GM21619 (cell line): ENCODE data around the gene SHISAL2B.
"Not testable (repeated sequence)": the region's sequence is repeated elsewhere in the genome, so short reads cannot be mapped to it uniquely, and the experiment has no call there.

Experiments used
- ATAC-seq: cut with Tn5 transposase; IDR thresholded peaks from one replicate; pipeline ENCODE4 v1.9.1; 2021; ENCODE audit not compliant: unreplicated experiment

SHISAL2B gene

DNA sequence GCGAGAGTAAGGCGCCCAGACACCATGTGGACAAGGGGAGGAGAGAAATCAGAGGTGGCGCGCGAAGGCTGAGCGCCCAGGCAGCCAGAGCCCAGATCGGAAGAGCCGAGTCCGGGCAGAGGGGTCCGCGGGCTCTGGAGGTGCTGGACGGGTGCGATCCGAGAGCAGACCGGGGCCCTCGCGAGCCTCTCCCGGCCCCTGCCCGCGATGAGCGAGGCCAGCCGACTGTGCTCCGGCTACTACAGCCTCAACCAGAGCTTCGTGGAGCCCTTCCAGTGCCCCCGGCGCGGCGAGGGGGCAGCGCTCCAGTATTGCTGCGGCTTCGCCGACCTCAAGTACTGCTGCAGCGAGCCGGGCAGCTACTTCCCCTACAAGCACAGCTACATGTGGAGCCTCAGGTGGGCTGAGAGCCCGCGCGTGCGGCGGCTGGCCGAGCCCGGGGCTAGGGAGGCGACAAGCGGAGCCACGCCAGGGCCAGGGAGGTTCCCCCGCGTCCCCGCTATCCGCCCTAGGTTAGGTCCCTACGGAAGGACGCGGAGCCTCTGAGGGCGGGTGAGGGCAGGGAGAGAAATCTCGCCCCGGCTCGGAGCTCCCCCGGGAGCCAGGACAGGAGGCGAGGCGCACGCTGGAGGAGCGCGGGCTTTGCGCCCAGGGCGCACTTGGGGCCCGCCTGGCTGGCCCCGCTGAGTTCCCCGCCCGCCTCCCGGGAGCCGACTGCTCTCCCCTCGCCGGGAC, at the start of gene SHISAL2B:
SHISAL2B (plus strand) TSS at position 87 of the 735 bp plus-strand sequence; CDS start at position 208, 121 bp downstream.
- ATAC-seq: no peak

DNA sequence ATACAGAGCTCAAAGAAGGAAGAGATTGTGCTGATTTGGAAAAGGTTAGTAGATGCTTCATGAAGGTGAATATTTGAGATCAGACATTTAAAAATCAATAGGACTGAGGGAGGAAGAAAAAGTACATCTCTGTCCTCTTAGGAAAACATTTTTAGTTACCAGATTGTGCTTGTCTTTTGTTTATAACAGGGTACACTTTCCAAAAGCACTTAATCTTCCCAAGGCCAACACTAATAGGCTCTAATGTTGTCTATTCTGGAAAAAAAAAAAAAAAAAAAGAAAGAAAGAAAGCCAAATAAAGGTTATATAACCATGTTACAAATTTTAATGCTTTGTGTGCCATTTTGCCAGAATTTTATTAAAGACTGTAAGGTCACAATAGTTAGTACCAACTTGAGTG, 45.5 kb upstream of the SHISAL2B start:
- ATAC-seq: no peak

DNA sequence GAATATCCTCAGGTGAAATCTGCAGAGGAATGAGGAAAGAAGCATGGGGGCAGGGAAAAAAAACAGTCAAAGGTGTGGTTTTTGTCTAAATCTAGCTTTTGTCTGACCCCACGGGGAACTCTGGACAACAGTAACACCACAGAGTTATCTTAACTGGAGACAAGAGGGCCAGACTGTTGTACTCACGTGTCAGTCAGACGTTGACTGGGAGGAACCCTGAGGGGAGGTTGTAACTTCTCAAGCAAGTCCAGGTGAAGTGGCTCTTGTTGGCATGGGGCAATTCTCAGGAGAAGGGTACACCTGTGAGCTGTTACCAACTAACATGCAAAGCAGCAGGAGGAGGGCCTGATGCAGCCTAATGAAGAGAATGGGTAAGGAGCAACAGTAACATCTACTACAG, 44.1 kb upstream of the SHISAL2B start:
- ATAC-seq: no peak

DNA sequence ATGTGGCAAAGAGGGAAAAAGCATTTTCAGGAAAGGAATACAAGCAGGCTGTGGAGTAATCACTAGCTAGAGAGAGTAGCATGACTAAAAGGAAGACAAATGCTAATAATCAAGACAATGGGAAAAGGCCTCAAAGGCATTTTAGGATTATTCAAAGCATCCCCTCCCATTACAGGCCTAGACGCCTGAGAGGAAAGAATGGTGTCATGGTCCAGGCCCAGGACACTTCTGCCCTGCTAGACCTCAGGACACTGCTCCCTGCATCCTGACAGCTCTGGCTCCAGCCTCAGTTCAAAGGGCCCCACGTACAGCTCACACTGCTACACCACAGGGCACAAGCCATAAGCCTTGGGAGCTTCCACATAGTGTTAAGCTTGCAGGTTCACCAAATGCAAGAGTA, 40.8 kb upstream of the SHISAL2B start:
- ATAC-seq: no peak

DNA sequence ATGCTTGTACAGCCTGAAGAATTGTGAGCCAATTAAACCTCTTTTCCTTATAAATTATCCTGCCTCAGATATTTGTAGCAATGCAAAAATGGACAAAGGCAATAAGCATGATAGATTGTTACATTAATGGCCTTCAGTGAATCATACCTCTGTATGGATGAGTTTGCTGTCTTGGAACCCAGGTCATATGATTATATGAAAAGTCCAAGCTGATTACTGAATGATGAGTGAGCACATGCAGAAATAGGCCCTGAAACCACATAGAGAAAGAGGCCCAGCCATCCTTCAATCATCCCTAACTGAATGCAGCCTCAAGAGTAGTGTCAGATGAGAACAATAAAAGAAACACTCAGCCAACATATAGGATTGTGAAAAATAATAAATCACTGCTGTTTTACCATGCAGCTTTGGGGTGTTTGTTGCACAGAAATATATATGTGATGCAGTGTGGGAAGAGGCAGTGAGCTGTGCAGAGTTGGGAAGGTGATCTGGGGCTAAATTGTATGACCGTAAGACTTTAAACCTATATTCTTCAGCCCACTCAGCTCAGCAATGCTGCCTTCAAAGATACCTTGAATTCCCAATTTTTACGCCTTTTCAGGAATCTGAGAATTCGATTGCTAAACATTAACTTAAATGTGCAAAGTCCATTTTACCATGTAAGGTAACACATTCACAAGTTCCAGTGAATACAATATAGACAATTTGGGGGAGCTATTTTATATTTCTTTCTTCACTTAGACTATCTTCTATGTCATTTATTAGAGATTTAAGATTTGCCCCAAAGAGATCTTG, 36.3 kb upstream of the SHISAL2B start:
- ATAC-seq: no peak

DNA sequence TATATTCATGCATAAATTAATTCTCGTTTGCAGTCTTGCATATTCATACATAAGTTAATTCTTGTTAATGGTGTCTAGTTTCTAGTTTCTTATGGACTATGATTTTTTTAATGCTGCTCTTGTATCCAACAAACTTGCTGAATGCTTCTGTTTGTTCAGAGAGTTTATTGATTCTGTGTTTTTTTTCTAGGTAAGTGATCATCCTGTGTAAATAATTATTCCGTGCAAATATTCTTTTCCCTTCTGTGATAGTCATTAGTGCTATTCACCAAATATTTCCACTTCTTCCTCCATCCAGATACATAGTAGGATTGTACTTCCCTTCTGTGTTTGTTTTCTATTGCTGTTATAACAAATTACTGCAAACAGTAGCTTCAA, 35.8 kb upstream of the SHISAL2B start:
- ATAC-seq: no peak

DNA sequence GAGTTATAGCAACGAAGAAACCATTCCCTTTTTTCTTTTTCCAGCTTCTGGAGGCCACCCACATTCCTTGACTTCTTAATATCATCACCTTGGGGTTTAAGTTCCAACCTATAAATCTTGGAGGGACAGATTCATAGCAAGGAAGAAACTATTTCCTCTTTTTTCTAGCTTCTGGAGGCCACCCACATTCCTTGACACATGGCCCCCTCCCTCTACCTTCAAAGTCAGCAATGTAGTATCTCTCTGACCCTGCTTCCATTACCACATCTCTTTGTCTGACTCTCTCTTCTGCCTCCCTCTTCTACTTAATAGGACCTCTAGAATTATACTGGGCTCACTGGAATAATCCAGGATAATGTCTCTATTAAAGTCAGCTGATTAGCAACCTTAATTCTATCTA, 34.7 kb upstream of the SHISAL2B start:
- ATAC-seq: no peak

DNA sequence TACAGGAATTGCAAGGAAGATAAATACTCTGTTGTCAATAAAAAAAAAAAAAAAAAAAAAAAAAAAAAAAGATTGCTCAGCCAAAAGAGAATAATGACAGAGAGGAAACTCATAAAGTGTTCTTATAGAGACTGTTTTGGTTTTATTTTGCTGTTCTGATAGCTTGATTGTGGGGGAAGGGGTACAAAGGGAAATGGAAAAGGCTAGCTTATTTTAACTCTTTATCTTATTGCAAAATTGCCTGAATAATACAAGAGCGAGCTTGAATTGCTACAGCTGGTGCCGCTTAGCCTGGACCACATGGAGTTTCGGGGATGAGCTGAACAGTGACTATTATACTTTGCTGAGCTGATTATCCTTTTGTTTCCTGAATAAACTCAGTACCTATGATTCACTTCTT, 31.0 kb upstream of the SHISAL2B start:
- ATAC-seq: no peak

DNA sequence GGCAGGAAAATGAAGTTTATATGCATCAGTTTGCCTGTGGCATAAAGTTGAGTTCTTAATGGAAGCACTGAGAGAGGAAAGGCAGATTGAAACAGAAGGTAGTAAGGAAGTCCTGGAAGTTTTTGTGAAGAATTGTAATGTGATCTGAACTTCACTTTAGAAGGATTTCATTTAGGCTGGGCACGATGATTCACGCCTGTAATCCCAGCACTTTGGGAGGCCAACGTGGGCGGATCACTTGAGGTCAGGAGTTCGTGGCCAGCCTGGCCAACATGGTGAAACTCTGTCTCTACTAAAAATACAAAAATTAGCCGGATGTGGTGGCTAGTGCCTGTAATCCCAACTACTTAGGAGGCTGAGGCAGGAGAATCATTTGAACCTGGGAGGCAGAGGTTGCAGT, 27.1 kb upstream of the SHISAL2B start:
- ATAC-seq: not testable (repeated sequence)

DNA sequence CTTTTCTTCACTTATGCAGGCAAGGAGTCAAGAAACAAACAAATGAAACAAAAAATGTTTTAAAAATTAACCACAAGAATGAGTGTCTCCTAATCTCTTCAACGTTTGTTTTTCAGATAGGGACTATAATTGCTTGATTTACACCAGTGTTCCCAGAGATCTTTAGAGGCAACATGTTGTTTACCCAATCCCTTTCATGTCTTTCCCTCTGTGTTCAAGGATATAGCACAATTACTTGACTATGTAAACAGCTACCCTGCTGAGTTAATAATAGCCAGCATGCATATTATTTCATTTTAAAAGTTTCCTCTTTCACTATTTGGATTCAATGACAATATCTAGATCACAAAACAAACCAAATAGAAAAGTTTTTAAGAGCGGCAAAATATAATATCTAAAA, 25.1 kb upstream of the SHISAL2B start:
- no peak for ATAC-seq

DNA sequence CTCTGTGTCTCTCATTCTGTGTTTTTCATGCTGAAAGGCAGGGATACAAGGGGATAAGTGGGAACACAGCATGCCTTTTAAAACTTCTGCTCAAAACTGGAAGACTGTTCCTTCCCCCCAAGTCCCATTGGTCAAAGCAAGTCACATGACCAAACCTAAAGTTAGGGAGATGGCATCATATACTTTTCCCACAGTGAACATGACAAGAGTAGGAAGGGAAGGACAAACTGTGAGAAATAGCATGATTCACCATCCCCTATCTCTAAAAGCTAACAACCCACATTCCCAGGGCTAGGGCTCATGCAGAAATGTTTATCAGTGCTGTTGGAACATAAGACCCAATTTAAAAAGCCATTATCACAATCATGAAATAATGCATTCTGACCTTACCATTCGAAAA, 24.2 kb upstream of the SHISAL2B start:
- ATAC-seq: no peak

DNA sequence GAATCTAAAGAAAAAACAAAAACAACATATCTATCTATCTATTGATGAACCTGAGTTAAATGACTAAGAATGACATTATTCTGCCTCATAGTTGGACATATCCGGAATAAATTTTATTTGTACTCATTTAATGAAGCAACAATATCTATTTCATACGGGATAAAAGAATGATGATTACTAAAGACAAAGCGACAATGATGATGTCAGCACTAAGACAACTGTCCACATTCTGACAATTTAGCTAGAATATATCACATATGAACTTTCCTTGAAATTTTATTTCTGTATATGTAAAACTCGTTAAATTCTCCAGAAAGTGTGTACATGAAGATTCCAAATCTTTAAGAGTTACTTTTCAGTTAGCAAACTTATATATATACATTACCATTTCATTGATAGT, 23.2 kb upstream of the SHISAL2B start:
- no peak for ATAC-seq

DNA sequence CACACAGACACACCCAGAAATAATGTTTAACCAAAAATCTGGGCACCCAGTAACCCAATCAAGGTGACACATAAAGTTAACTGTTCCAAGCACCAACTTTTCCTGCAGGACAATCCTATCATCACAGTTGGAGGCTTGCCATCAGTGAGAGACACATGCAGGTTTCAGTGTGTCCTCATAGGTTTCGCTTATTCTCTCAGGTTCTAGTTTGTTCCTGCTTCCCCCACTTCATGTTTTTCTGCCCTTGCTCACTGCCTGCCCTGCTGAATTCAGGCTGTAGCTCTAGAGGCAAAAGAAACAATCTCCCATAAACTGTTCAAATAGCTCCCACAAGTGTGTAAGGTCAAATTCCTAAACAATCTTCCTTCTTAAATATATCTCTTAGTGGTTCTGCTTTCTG, 20.0 kb upstream of the SHISAL2B start:
- no peak for ATAC-seq

DNA sequence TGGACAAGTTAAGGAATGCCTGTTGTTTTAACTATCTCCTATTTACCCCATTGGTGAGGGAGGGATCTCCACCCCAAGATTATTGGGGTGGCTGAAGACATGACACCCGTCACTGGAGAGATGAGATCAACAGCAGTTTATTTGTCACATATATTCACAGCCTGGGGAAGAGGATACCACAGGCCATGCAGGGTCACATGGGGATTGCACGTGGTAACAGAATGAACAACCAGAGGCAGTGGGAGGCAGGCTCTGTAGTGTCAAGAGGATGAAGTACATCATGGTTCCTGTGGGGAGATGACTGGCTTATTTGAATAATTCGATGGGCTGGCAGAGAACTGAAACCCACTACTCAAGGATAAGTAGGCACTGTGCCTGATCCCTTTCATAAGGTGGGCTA, 18.6 kb upstream of the SHISAL2B start:
- ATAC-seq: no peak

DNA sequence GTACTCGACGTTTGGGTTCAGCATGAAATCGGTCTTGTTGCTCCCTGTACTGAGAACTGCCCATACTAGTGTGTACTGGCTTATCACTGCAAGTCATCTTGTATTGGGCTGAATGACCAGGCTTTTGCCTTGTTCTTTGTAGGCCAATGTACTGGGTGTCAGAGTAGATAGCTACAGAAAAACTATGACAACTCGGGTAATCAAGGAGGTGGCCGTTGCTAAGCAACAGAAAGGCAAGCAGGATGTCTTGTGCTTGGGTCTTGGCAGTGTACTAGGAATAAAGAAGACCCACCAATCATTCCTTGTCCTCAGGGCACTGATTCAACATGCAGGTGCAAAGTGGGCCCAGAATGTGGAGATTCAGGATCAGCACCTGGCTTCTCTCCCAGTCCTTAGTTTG, 11.9 kb upstream of the SHISAL2B start:
- no peak for ATAC-seq

DNA sequence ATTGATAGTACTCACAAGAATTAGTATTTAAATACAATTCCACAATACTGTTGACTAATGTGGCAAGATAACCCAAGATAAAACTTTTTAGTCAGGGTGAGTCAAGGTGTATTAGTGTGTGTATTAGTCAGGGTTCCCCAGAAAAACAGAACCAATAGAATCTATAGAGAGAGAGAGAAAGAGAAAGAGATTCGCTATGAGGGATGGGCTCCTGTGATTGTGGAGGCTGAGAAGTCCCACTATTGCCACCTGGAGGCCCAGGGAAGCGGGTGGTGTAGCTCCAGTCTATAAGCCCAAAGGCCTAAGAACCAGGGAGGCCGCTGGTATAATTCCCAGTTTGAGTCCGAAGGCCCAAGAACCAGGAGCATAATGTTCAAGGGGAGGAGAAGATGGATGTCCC, 10.0 kb upstream of the SHISAL2B start:
- no peak for ATAC-seq

DNA sequence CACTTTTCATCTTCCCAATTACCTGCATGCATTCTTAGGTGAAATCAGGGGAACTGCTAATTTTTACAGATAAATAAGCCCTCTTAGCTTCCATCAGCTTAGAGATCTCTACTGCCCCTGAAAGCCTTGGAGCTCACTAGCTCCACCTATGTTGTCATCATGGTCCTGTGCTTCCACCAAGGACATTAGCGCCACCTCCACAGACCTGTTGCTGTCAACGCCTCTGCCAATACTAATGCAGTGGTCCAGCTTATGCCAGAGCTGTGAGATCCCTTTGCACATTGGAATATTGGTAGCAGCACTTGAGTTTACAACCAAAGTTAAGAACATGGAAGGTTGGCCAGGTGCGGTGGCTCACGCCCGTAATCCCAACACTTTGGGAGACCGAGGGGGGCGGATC, 7.7 kb upstream of the SHISAL2B start:
- ATAC-seq: no peak

DNA sequence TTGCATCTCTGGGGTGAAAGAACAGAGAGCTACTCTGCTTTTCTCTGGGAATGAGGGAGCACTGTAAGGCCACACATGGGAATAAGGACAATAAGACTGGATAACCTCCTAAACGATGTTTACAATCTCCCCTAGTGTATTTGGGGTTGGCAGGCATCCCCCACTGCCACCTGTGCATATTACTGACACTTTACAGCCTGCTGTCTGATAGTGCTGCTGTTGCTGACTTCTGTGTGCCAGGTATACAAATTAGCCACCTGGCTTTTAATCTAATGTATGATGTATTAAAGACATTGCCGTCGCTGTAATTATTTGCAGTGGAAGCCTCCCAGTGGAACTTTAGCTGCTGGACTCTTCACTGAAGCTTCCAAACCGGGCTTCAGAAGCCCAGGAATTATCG, 4.4 kb upstream of the SHISAL2B start:
- ATAC-seq: no peak

DNA sequence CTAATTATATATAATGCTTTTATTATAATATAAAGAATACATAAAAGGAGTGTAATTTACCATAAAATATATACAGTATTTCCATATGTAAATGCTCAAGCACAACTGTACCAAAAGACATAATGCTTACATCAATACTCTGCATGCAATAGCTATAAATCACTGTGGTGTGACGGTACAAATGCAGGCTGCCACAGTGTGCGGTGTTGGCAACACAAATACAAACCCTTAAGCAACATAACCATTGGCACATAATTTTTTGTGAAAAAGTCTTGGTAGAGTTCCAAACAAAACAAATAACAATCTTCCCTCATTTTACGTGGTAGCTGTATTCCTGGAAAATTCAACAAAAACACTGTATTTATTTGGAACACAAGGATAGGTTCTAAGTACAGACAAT, 1.9 kb upstream of the SHISAL2B start:
- ATAC-seq: no peak

DNA sequence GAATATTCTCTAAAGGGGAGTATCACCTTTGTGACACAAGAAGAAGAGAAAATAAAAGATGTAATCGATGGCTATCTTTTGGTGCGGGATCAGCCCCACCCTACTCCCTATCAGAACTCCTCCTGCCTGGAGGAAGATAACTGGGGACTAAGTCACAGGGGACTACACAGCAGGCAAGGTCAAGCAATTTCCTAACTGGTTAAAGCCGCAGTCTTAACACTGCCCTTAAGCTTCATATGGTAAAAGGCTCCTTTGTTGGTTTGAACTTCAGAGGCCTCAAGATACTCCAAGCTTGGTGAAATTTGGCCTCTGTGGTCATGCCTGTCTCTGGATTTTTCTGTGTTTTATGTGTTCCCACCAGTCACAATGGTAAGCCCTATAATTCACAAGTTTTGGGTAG, 1.3 kb upstream of the SHISAL2B start:
- ATAC-seq: no peak

DNA sequence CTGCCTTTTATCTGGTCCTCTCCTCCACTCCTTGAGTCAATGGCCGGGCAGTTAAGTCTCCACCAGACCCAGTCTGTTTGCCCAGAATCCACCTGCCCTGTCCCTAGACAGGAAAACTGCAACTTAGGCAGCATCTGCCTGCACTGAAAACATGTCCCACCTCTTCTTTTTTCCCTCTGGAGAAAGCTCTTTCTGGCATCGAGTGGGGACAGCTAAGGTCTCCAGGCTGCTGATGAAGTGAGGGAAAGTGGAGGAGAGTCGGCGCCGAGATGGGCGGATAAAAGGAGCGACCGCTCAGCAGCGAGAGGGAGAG, 243 bp upstream of the SHISAL2B start:
- no peak for ATAC-seq

DNA sequence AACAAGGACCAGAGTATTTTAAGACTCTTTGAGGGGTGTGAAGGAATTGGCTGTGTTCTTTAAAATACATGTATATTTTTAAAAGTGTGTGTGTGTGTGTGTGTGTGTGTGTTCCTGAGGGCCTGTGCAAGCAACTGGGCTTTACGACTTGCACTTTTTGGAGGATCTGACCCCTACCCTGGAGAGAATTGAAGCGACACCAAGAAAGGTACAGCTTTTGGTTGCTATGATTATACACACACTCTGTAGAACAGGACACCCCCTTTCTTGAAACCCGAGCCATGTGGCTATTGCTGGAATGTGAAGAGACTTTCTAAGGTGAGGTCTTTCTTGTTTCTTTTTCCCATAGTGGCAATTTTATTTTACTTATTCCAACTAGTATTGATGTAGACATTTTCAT, 988 bp downstream of the SHISAL2B start:
- no peak for ATAC-seq

DNA sequence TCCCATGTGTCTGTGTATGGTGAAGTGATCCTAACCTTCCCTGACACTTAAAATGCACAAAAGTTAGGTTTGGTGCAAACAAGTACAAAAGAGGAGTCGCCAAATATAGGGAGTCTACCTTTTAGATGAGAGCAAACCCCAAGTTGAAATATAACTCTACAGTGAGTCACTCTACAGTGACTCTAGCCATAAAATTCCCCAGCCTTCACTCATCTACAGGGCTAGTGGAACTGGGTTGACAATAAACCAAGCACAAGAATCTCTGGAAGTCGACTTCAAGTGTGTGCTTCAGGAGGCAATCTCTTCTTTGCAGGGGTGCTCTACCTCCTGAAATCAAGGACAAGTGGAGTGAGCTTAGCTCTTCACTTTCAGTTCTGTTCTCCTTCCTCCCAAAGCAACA, 3.3 kb downstream of the SHISAL2B start:
- no peak for ATAC-seq
